ENCODE data around the gene DOK6.

Gene DOK6

GRCh38 chr18:69585696-69586095 is 185.0 kb downstream of the DOK6 start:
- TF ChIP-seq SIN3A (IDR thresholded peaks at IDR 0.05; ENCODE audit: borderline replicate concordance, insufficient read depth, low read length), result no peak

GRCh38 chr18:69586537-69586936 is 185.8 kb downstream of the DOK6 start:
- no peak for TF ChIP-seq SIN3A (IDR thresholded peaks at IDR 0.05; ENCODE audit: borderline replicate concordance, insufficient read depth, low read length)
- TF ChIP-seq FOXP2 (optimal IDR thresholded peaks at IDR 0.05; ENCODE audit: borderline replicate concordance, extremely low read depth, extremely low read length, insufficient read depth), result no peak
- no peak for TF ChIP-seq POLR2AphosphoS5 (IDR thresholded peaks at IDR 0.05; ENCODE audit: low read depth, low read length)
- no peak for TF ChIP-seq TAF1 (IDR thresholded peaks at IDR 0.05; ENCODE audit: borderline replicate concordance, insufficient read depth, low read length)
- no peak for TF ChIP-seq REST (IDR thresholded peaks at IDR 0.05; ENCODE audit: insufficient read depth in 1 of 2, low read depth in 2 of 2, low read length in 2 of 2)

GRCh38 chr18:69588301-69588700 is 187.6 kb downstream of the DOK6 start:
- TF ChIP-seq REST (IDR thresholded peaks at IDR 0.05; ENCODE audit: insufficient read depth in 1 of 2, low read depth in 2 of 2, low read length in 2 of 2) (no peak), FOXP2 (optimal IDR thresholded peaks at IDR 0.05; ENCODE audit: borderline replicate concordance, extremely low read depth, extremely low read length, insufficient read depth) (no peak), SIN3A (IDR thresholded peaks at IDR 0.05; ENCODE audit: borderline replicate concordance, insufficient read depth, low read length) (no peak), TAF1 (IDR thresholded peaks at IDR 0.05; ENCODE audit: borderline replicate concordance, insufficient read depth, low read length) (no peak), POLR2AphosphoS5 (IDR thresholded peaks at IDR 0.05; ENCODE audit: low read depth, low read length) (no peak)

- no peak for TF ChIP-seq SIN3A (IDR thresholded peaks at IDR 0.05; ENCODE audit: borderline replicate concordance, insufficient read depth, low read length)
- TF ChIP-seq REST (IDR thresholded peaks at IDR 0.05; ENCODE audit: insufficient read depth in 1 of 2, low read depth in 2 of 2, low read length in 2 of 2), result no peak
- TF ChIP-seq TAF1 (IDR thresholded peaks at IDR 0.05; ENCODE audit: borderline replicate concordance, insufficient read depth, low read length), result no peak
- no peak for TF ChIP-seq FOXP2 (optimal IDR thresholded peaks at IDR 0.05; ENCODE audit: borderline replicate concordance, extremely low read depth, extremely low read length, insufficient read depth)
- TF ChIP-seq POLR2AphosphoS5 (IDR thresholded peaks at IDR 0.05; ENCODE audit: low read depth, low read length), result no peak
Measured at GRCh38 chr18:69590150-69590549, 189.5 kb downstream of the DOK6 start.

- TF ChIP-seq FOXP2 (optimal IDR thresholded peaks at IDR 0.05; ENCODE audit: borderline replicate concordance, extremely low read depth, extremely low read length, insufficient read depth), result no peak
- no peak for TF ChIP-seq TAF1 (IDR thresholded peaks at IDR 0.05; ENCODE audit: borderline replicate concordance, insufficient read depth, low read length)
- TF ChIP-seq POLR2AphosphoS5 (IDR thresholded peaks at IDR 0.05; ENCODE audit: low read depth, low read length), result no peak
- TF ChIP-seq REST (IDR thresholded peaks at IDR 0.05; ENCODE audit: insufficient read depth in 1 of 2, low read depth in 2 of 2, low read length in 2 of 2), result no peak
- TF ChIP-seq SIN3A (IDR thresholded peaks at IDR 0.05; ENCODE audit: borderline replicate concordance, insufficient read depth, low read length), result no peak
Measured at GRCh38 chr18:69596345-69596744, 195.7 kb downstream of the DOK6 start.

Data from PFSK-1 (cell line).